DMS 273 (cell line): Measurements from ENCODE around the gene EPHA3.

ENCODE experiments used
- DNase-seq: peaks from one replicate; lab custom pipeline; 2025; ENCODE audit not compliant: unreplicated experiment; lab: John Stamatoyannopoulos, UW

Gene EPHA3

GRCh38 chr3:89278302-89279025, 171.0 kb downstream of the EPHA3 start:
- DNase-seq = no peak

GRCh38 chr3:89280301-89280700, 172.9 kb downstream of the EPHA3 start:
- no peak for DNase-seq

DNA sequence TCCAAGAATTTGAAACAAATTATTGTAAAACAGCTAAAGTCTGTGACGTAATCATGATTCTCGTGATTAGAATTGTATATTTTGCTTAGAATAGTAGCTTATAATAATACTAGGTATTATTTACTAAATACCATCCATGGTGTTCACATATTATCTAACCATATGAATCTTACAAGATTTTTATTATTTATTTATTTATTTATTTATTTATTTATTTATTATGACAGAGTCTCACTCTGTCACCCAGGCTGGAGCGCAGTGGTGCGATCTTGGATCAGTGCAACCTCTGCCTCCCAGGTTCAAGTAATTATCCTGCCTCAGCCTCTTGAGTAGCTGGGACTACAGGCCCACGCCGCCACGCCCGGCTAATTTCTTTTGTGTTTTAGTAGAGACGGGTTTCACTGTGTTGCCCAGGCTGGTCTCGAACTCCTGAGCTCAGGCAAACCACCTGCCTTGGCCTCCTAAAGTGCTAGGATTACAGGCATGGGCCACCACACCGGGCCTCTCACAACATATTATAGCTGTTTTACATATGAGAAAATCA, 173.5 kb downstream of the EPHA3 start:
- DNase-seq = no peak

GRCh38 chr3:89287902-89288508, 180.6 kb downstream of the EPHA3 start:
- DNase-seq = no peak

- DNase-seq = no peak
Observed at GRCh38 chr3:89289574-89290190, 182.3 kb downstream of the EPHA3 start.

- DNase-seq = no peak
Observed at GRCh38 chr3:89297199-89297598, 189.8 kb downstream of the EPHA3 start.

GRCh38 chr3:89300526-89300925, 193.1 kb downstream of the EPHA3 start:
- no peak for DNase-seq

- DNase-seq = no peak
Observed at GRCh38 chr3:89300981-89301380, 193.6 kb downstream of the EPHA3 start.

- DNase-seq = no peak
Observed at GRCh38 chr3:89303701-89304100, 196.3 kb downstream of the EPHA3 start.

DNA sequence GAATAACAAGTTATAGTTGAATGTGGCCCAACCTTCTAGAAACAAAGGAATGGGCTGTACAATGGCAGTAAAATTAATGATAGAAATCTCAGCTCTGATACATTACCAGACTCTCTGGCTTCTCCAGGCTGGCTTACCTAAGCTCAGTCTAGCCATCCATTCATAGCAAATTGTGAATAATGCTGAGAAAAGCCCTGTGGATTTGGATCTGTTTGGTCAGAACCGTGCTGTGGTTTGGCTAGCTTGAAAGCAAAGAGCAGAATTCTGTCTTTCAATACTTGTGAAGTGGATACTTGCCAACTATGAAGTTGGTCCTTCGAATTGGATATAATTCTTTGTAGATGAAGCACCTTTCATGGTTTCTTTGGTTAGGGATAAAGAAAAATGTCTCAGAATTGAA, 199.1 kb downstream of the EPHA3 start:
- DNase-seq = no peak

DNA sequence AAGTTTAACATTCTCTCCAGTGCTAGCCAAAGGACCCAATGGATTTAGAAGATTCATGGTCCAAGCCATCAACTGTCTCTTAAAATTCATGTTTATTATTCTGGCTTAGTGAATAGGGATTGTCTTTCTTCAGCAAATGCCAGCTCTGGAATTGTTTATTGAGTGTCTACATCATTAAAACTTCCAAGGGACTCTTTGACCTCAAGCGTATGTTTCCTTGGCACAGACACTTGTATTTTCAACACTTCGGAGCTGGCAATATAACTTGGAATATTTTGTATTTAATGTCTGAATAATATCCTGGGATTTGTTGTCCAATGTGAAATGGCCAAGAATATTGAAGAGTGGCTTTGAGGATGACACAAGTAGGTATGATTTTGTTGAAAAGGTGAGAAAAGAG, 204.2 kb downstream of the EPHA3 start:
- no peak for DNase-seq

GRCh38 chr3:89312141-89312540, 204.7 kb downstream of the EPHA3 start:
- no peak for DNase-seq

GRCh38 chr3:89314454-89315098, 207.2 kb downstream of the EPHA3 start:
- DNase-seq = peak; percentile 77

- DNase-seq = no peak
Observed at GRCh38 chr3:89315750-89316470, 208.5 kb downstream of the EPHA3 start.

DNA sequence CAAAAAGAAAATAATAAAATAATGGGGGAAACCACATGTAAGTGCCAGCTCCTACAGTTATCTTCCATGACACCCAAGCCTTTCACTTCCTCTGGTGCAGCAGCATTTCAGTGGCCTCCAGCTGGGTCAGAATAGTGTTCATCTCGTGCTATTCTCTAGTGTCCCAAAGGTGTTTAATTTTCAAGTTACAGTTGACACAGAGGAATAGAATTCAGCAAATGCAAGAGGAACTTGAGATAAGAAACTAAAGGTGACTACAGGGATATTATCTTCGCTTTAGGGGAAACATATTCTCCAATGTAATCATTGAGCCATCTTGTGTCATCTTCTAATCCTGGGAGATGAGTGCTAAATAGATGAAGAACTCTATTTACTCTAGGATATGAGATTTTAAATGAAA, 212.8 kb downstream of the EPHA3 start:
- no peak for DNase-seq

GRCh38 chr3:89326997-89327396, 219.6 kb downstream of the EPHA3 start:
- no peak for DNase-seq

DNA sequence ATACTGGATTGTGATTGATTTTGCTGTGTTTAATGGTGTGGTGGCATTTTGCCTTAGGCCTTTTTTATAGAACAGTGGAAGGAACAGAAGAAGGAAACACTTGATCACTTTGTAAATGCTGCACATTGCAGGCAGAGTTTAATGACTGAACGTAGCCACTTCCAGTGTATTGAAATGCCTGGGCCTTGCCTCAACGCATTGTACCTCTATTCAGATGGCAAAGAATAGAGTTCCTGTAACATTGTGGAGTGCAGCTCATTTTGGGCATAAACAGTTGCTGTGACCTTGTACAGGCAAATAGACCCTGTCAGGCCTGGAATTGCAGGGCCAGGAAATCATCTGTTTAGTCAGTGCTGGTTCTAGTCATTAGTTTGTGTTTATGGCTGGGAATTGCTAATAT, 225.0 kb downstream of the EPHA3 start:
- DNase-seq = no peak

DNA sequence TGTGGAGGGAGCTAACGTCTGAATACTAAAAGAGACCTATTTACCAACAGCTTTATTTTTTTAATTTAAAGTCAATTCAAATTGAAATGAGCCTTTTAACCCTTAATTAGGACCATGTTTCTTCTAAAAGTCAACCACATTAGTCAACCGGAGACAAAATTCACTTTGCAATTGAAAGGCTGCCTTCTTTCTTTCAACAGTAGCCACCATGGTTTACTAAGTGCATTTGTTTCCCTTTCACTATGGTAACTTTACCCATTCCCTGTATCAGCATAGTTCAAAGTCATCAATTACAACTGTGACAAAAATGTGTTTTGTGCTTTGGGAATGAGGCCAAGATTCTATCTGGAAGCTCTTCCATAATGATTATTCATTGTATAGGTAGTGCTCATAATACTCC, 225.4 kb downstream of the EPHA3 start:
- DNase-seq = no peak

DNA sequence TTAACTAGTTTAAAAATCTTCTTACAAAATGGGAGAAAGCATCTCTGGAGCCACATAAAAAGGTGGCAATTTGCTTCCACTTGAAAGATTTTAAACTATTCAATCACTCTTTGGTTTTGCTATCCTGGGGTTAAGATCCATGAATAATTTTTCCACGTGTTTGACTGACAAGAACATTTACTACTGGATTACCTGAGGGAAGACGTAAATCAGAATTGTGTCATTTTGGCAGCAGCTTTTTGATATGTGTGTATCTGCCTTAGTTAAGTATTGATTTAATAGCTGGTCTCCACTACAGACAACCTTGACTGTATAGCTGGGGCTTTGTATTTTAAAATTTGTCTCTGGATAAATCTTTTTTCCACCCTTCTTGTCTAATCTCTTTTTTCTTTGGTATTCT, 228.3 kb downstream of the EPHA3 start:
- DNase-seq = no peak

DNA sequence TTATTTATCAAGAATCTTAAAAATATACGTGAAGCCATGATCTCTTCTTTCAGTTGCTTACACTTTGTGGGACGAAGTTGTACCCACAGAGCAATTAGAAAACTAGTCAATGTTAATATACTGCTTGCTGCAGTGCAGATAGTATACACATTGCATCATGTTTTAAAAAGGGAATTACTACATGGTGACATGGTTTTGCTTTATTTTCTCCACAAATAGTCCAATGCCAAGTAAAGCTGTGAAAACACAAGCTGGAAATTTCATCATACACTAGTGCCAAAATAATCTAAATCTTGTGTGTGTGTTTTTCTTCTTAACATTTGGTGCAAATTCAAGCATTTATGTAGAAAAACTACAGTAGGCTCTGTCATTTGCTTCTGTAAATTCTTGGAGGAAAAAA, 233.0 kb downstream of the EPHA3 start:
- no peak for DNase-seq

DNA sequence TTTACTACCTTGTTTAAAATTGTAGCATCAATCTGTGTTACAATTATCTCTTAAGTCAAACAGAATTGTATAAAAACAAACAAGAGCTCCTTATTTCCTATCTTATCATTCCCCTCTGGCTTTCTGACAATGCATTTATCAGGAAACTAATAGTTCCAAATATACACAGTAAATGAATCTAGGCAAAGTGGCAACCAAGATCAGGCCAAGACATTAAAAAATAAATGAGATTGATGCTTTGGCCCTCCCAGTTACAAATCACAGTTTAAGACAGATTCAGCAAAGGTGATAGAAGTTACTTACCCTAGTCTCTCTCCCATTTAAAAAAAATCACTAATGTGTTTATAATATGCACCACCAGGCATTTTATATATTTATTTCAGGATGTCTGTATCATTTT, 236.7 kb downstream of the EPHA3 start:
- no peak for DNase-seq
